Panc1 (cell line): ENCODE data around the gene HP.

ENCODE experiments used
- CTCF ChIP-seq: fragments of 450-650 bp; IDR thresholded peaks from 2 replicates; pipeline ENCODE4 v1.5.1; 2017; ENCODE audit warnings: mild to moderate bottlenecking
- TCF7L2 ChIP-seq: IDR thresholded peaks from 2 replicates; pipeline ENCODE4 v1.6.1; 2011; ENCODE audit warnings: mild to moderate bottlenecking, low read depth, low read length, inconsistent platforms
- TF ChIP-seq, protein P1 (sequence below), 2 experiments: IDR thresholded peaks; 2 replicates each; pipeline ENCODE4 v1.6.1; 2011 to 2012; ENCODE audit warnings: low read depth in 2 of 2, control low read depth in 1 of 2, low read length in 1 of 2, mild to moderate bottlenecking in 1 of 2, moderate library complexity in 1 of 2; ENCODE audit not compliant: insufficient read depth in 1 of 2

- TF ChIP-seq, protein P1, sequence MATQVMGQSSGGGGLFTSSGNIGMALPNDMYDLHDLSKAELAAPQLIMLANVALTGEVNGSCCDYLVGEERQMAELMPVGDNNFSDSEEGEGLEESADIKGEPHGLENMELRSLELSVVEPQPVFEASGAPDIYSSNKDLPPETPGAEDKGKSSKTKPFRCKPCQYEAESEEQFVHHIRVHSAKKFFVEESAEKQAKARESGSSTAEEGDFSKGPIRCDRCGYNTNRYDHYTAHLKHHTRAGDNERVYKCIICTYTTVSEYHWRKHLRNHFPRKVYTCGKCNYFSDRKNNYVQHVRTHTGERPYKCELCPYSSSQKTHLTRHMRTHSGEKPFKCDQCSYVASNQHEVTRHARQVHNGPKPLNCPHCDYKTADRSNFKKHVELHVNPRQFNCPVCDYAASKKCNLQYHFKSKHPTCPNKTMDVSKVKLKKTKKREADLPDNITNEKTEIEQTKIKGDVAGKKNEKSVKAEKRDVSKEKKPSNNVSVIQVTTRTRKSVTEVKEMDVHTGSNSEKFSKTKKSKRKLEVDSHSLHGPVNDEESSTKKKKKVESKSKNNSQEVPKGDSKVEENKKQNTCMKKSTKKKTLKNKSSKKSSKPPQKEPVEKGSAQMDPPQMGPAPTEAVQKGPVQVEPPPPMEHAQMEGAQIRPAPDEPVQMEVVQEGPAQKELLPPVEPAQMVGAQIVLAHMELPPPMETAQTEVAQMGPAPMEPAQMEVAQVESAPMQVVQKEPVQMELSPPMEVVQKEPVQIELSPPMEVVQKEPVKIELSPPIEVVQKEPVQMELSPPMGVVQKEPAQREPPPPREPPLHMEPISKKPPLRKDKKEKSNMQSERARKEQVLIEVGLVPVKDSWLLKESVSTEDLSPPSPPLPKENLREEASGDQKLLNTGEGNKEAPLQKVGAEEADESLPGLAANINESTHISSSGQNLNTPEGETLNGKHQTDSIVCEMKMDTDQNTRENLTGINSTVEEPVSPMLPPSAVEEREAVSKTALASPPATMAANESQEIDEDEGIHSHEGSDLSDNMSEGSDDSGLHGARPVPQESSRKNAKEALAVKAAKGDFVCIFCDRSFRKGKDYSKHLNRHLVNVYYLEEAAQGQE (IDR thresholded peaks at IDR 0.05; ENCODE audit: insufficient read depth in 1 of 2, low read depth in 2 of 2, low read length in 1 of 2), result no peak
- TF ChIP-seq CTCF (no peak), TCF7L2 (no peak)
Measured at GRCh38 chr16:72091217-72091616, 36.9 kb downstream of the HP start.
